ENCODE results near the gene BOK. TPM values are rescaled to one million over a fixed set of nuclear protein-coding genes. Genes with fewer than 3 reads are reported as not detected.

The BOK gene
- total and polyA plus RNA-seq, 4 donors, result 11.8 to 44.3 (median 29.1) TPM

- no peaks in the 10 kb centered on the region for H3K4me1 ChIP-seq (ENCODE audit: control insufficient read depth in 5 of 5, insufficient read depth in 5 of 5, low read length in 5 of 5)
- no peak overlapping the region for H3K4me3 ChIP-seq
- TF ChIP-seq, protein P1, sequence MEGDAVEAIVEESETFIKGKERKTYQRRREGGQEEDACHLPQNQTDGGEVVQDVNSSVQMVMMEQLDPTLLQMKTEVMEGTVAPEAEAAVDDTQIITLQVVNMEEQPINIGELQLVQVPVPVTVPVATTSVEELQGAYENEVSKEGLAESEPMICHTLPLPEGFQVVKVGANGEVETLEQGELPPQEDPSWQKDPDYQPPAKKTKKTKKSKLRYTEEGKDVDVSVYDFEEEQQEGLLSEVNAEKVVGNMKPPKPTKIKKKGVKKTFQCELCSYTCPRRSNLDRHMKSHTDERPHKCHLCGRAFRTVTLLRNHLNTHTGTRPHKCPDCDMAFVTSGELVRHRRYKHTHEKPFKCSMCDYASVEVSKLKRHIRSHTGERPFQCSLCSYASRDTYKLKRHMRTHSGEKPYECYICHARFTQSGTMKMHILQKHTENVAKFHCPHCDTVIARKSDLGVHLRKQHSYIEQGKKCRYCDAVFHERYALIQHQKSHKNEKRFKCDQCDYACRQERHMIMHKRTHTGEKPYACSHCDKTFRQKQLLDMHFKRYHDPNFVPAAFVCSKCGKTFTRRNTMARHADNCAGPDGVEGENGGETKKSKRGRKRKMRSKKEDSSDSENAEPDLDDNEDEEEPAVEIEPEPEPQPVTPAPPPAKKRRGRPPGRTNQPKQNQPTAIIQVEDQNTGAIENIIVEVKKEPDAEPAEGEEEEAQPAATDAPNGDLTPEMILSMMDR (IDR thresholded peaks at IDR 0.05; ENCODE audit: control extremely low read depth, extremely low read depth), result no peak
- DNase-seq (no peak), ATAC-seq (ENCODE audit: insufficient read depth, low FRiP score) (no peak)
- H3K36me3 ChIP-seq (ENCODE audit: control insufficient read depth in 4 of 4, insufficient read depth in 4 of 4, low read length in 4 of 4), result peaks cover 0 to 21% (median 14%) of the 10 kb centered on the region in 4 donors
- H3K27ac ChIP-seq (ENCODE audit: low read depth in 1 of 2, low read length in 1 of 2), result no peak overlapping the region
- 88 to 91% methylated on average over 5 of the region's 5 CpGs for WGBS, 2 donors
- H3K27me3 ChIP-seq (ENCODE audit: control insufficient read depth in 3 of 3, insufficient read depth in 3 of 3, low read length in 2 of 3), result no peaks in the 10 kb centered on the region
- no peaks in the 10 kb centered on the region for H3K9me3 ChIP-seq (ENCODE audit: control insufficient read depth in 4 of 4, insufficient read depth in 3 of 4, low read length in 3 of 4)
- no peak overlapping the region for H3K9ac ChIP-seq (ENCODE audit: insufficient read depth in 1 of 2, low read length in 2 of 2)
These were observed 45.1 kb downstream of the BOK start for GRCh38 chr2:241603686-241604085.

- H3K27me3 ChIP-seq (ENCODE audit: control insufficient read depth in 3 of 3, insufficient read depth in 3 of 3, low read length in 2 of 3), result no peaks in the 10 kb centered on the region
- H3K9ac ChIP-seq (ENCODE audit: insufficient read depth in 1 of 2, low read length in 2 of 2), result no peak overlapping the region
- no peaks in the 10 kb centered on the region for H3K9me3 ChIP-seq (ENCODE audit: control insufficient read depth in 4 of 4, insufficient read depth in 3 of 4, low read length in 3 of 4)
- no peak for ATAC-seq (ENCODE audit: insufficient read depth, low FRiP score)
- 97 to 98% methylated on average over 8 of the region's 8 CpGs for WGBS, 2 donors
- no peak overlapping the region for H3K4me3 ChIP-seq
- H3K4me1 ChIP-seq (ENCODE audit: control insufficient read depth in 5 of 5, insufficient read depth in 5 of 5, low read length in 5 of 5), result peaks cover 0 to 17% (median 0%) of the 10 kb centered on the region in 5 donors
- H3K36me3 ChIP-seq (ENCODE audit: control insufficient read depth in 4 of 4, insufficient read depth in 4 of 4, low read length in 4 of 4), result peaks cover 0 to 20% (median 12%) of the 10 kb centered on the region in 4 donors
- TF ChIP-seq, protein P1 (IDR thresholded peaks at IDR 0.05; ENCODE audit: control extremely low read depth, extremely low read depth), result no peak
- no peak for DNase-seq
- no peak overlapping the region for H3K27ac ChIP-seq (ENCODE audit: low read depth in 1 of 2, low read length in 1 of 2)
These were observed 47.6 kb downstream of the BOK start for GRCh38 chr2:241606186-241606585.

DNA sequence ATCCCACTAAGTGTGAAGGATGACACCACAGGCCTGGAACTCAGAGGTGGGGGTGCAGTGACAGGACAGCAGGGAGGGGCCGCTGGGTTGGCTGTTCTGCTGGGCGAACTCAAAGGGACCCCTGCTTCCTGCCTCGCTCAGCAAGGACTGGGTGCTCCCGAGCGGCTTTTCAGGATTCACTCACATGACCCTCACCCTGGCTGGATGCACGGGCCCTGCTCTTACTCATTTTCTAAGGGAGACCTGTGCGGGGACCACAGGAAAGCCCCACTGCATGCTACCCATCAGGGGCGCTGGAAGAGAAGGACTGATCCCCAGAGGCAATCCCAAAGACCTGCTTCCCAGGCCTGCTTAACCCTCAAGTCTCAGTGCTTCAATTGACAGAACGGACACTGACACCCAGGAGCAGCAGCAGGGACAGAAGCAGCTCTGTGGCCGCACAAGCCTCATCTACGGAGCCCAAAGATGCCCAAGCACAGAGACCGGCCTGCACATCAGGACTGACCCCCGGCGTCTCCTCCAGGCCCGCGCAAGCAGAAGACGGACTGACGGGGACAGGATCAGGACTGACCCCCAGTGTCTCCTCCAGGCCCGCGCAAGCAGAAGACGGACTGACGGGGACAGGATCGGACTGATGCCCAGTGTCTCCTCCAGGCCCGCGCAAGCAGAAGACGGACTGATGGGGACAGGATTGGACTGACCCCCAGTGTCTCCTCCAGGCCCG lies 48.8 kb downstream of the BOK start:
- DNase-seq, result no peak
- H3K36me3 ChIP-seq (ENCODE audit: control insufficient read depth in 4 of 4, insufficient read depth in 4 of 4, low read length in 4 of 4), result peaks cover 0 to 14% (median 10%) of the 10 kb centered on the region in 4 donors
- no peak overlapping the region for H3K4me3 ChIP-seq
- no peak overlapping the region for H3K9ac ChIP-seq (ENCODE audit: insufficient read depth in 1 of 2, low read length in 2 of 2)
- WGBS, 2 donors, result 96 to 97% methylated on average over 26 to 27 of the region's 27 CpGs
- no peaks in the 10 kb centered on the region for H3K27me3 ChIP-seq (ENCODE audit: control insufficient read depth in 3 of 3, insufficient read depth in 3 of 3, low read length in 2 of 3)
- peaks cover 0 to 28% (median 8%) of the 10 kb centered on the region in 5 donors for H3K4me1 ChIP-seq (ENCODE audit: control insufficient read depth in 5 of 5, insufficient read depth in 5 of 5, low read length in 5 of 5)
- TF ChIP-seq, protein P1 (IDR thresholded peaks at IDR 0.05; ENCODE audit: control extremely low read depth, extremely low read depth), result no peak
- no peaks in the 10 kb centered on the region for H3K9me3 ChIP-seq (ENCODE audit: control insufficient read depth in 4 of 4, insufficient read depth in 3 of 4, low read length in 3 of 4)
- no peak overlapping the region for H3K27ac ChIP-seq (ENCODE audit: low read depth in 1 of 2, low read length in 1 of 2)
- no peak for ATAC-seq (ENCODE audit: insufficient read depth, low FRiP score)

All from lung (tissue), 12 donors.